CD14-positive monocyte (primary cell): ENCODE results near the gene PLIN4. TPM values are rescaled to one million over a fixed set of nuclear protein-coding genes. Genes with fewer than 3 reads are reported as not detected.
A peak's percentile ranks its signal among the peaks of the same experiment; 100 is the strongest.

Source experiments
- DNase-seq, 3 donors: peaks; one replicate each; pipeline ENCODE4 v3.0.0-alpha.2; 2011 to 2022
- H2AFZ ChIP-seq: 2 replicates; pipeline ENCODE4 v1.6.0; 2012; ENCODE audit warnings: mild to moderate bottlenecking, low read depth, low read length, inconsistent platforms; ENCODE audit not compliant: insufficient read depth, poor library complexity, severe bottlenecking
- H3K27ac ChIP-seq, 2 donors: 1 replicate in 1 of 2; 2 replicates in 1 of 2; pipeline ENCODE4 v1.5.1; 2012 to 2013; ENCODE audit warnings: low read length in 2 of 2, control low read depth in 1 of 2, inconsistent platforms in 1 of 2, low read depth in 1 of 2, mild to moderate bottlenecking in 1 of 2
- H3K27me3 ChIP-seq, 2 donors: one replicate each; pipeline versions ENCODE4 v1.6.0 to v1.6.1; 2011 to 2013; ENCODE audit warnings: low read length in 2 of 2; ENCODE audit not compliant: control insufficient read depth in 2 of 2, insufficient read depth in 2 of 2
- H3K36me3 ChIP-seq, 2 donors: replicated peaks in 1 of 2; 1 replicate in 1 of 2; 2 replicates in 1 of 2; pipeline versions ENCODE4 v1.5.1 to v1.6.1; 2012 to 2013; ENCODE audit warnings: low read length in 2 of 2, control low read depth in 1 of 2, inconsistent platforms in 1 of 2, mild to moderate bottlenecking in 1 of 2; ENCODE audit not compliant: insufficient read depth in 2 of 2, control insufficient read depth in 1 of 2
- H3K4me1 ChIP-seq, 2 donors: 1 replicate in 1 of 2; 2 replicates in 1 of 2; pipeline versions ENCODE4 v1.5.1 to v1.6.1; 2012 to 2013; ENCODE audit warnings: low read length in 2 of 2, control low read depth in 1 of 2, inconsistent platforms in 1 of 2, mild to moderate bottlenecking in 1 of 2, moderate library complexity in 1 of 2; ENCODE audit not compliant: insufficient read depth in 2 of 2, control insufficient read depth in 1 of 2
- H3K4me2 ChIP-seq: replicated peaks from 2 replicates; pipeline ENCODE3; 2012; ENCODE audit warnings: low read length, moderate library complexity, mild to moderate bottlenecking; ENCODE audit not compliant: poor library complexity, severe bottlenecking; ENCODE audit errors: extremely low read depth
- H3K4me3 ChIP-seq, 3 experiments: fragments of 200-600 bp in 1 of 3; sonication (generic) in 1 of 3; replicated peaks in 1 of 3; 1 replicate in 2 of 3; 2 replicates in 1 of 3; pipeline ENCODE4 v1.5.1; 2011 to 2013; ENCODE audit warnings: low read length in 3 of 3, mild to moderate bottlenecking in 3 of 3, control low read depth in 2 of 3, low read depth in 2 of 3, inconsistent platforms in 1 of 3, moderate library complexity in 1 of 3
- H3K79me2 ChIP-seq: 2 replicates; pipeline ENCODE4 v1.6.0; 2012; ENCODE audit warnings: mild to moderate bottlenecking, control low read depth, inconsistent platforms, low read length, moderate library complexity; ENCODE audit not compliant: insufficient read depth
- H3K9ac ChIP-seq: 2 replicates; pipeline ENCODE4 v1.6.0; 2017; ENCODE audit warnings: low read length, mild to moderate bottlenecking; ENCODE audit not compliant: insufficient read depth, poor library complexity, severe bottlenecking
- H3K9me3 ChIP-seq, 2 donors: replicated peaks in 1 of 2; 1 replicate in 1 of 2; 2 replicates in 1 of 2; pipeline versions ENCODE4 v1.5.1 to v1.6.1; 2012 to 2013; ENCODE audit warnings: low read length in 2 of 2, control low read depth in 1 of 2; ENCODE audit not compliant: control insufficient read depth in 1 of 2, insufficient read depth in 1 of 2
- H4K20me1 ChIP-seq: 2 replicates; pipeline ENCODE4 v1.6.0; 2012; ENCODE audit warnings: mild to moderate bottlenecking, low read length, control low read depth, moderate library complexity; ENCODE audit not compliant: insufficient read depth
- H3K27ac Mint-ChIP-seq, 7 donors: one replicate each; pipeline ENCODE4 v1.8.0; 2020; ENCODE audit warnings: mild to moderate bottlenecking in 7 of 7, mixed read lengths in 7 of 7, moderate library complexity in 6 of 7, inconsistent platforms in 2 of 7
- H3K27me3 Mint-ChIP-seq, 3 donors: one replicate each; pipeline ENCODE4 v1.8.0; 2021 to 2022; ENCODE audit warnings: low read depth in 3 of 3, mild to moderate bottlenecking in 3 of 3, mixed read lengths in 3 of 3, moderate library complexity in 3 of 3, inconsistent platforms in 1 of 3
- H3K36me3 Mint-ChIP-seq, 2 donors: one replicate each; pipeline ENCODE4 v1.8.0; 2020; ENCODE audit warnings: mixed read lengths in 2 of 2, inconsistent platforms in 1 of 2, mild to moderate bottlenecking in 1 of 2
- H3K4me1 Mint-ChIP-seq: one replicate; pipeline ENCODE4 v1.8.0; 2020; ENCODE audit warnings: mild to moderate bottlenecking, mixed read lengths
- H3K4me3 Mint-ChIP-seq, 2 donors: one replicate each; pipeline ENCODE4 v1.8.0; 2020; ENCODE audit warnings: mild to moderate bottlenecking in 2 of 2, mixed read lengths in 2 of 2, moderate library complexity in 1 of 2
- H3K9me3 Mint-ChIP-seq, 7 donors: one replicate each; pipeline ENCODE4 v1.8.0; 2020 to 2022; ENCODE audit warnings: mixed read lengths in 7 of 7, mild to moderate bottlenecking in 6 of 7, moderate library complexity in 6 of 7, inconsistent platforms in 2 of 7
- CTCF ChIP-seq: fragments of 200-600 bp; IDR thresholded peaks from one replicate; pipeline ENCODE4 v1.8.0; 2022; ENCODE audit warnings: antibody characterized with exemption, mild to moderate bottlenecking
- WGBS: methylation state at CpG from one replicate; pipeline ENCODE4 v1.1.5; 2013; ENCODE audit warnings: missing lambda C conversion rate; ENCODE audit not compliant: insufficient coverage; 5-methylcytosine and 5-hydroxymethylcytosine counted together
- intact Hi-C, 2 donors: fragments of 100-400 bp; cut with micrococcal nuclease; formaldehyde crosslinking; loops; one replicate each; pipeline versions ENCODE4 v1.15.0 to v1.15.1; 2023
- polyA plus RNA-seq, 3 donors: library from polyadenylated mRNA; depleted of rRNA in 1 of 3; unstranded in 2 of 3; stranded (reverse) in 1 of 3; fragments of 300-500 nt in 2 of 3; fragments of >200 nt in 1 of 3; fragmentation: Illumina TruSeq in 2 of 3; gene quantifications; 1 replicate in 2 of 3; 2 replicates in 1 of 3; pipeline ENCODE4 v1.2.3, GENCODE V29; 2012 to 2021

PLIN4 gene
- polyA plus RNA-seq, 3 donors = 0.05 to 0.19 TPM; not detected in 1

GRCh38 chr19:4464815-4465581, 53.3 kb downstream of the PLIN4 start:
- no peak for TF ChIP-seq CTCF
- Histone ChIP-seq H3K4me1 (no peaks in the 10 kb centered on the region), H3K79me2 (no peaks in the 10 kb centered on the region), H3K9me3 (no peaks in the 10 kb centered on the region), H3K27ac (no peak overlapping the region), H3K36me3 (no peaks in the 10 kb centered on the region), H3K4me3 (no peak overlapping the region), H3K4me2 (no peak overlapping the region), H2AFZ (no peak overlapping the region), H3K9ac (no peak overlapping the region), H4K20me1 (no peaks in the 10 kb centered on the region), H3K27me3 (no peaks in the 10 kb centered on the region)
- peaks cover 0 to 4% (median 3%) of the 10 kb centered on the region in 3 donors for H3K27me3 Mint-ChIP-seq
- 80% methylated on average over 5 of the region's 8 CpGs for WGBS
- no peaks in the 10 kb centered on the region for H3K4me1 Mint-ChIP-seq
- H3K36me3 Mint-ChIP-seq = no peaks in the 10 kb centered on the region
- intact Hi-C loops = no loop called here
- no peak overlapping the region for H3K4me3 Mint-ChIP-seq
- DNase-seq = no peak
- H3K27ac Mint-ChIP-seq = peak overlapping the region in 1 of 7 donors; percentile 31
- peaks cover 0 to 2% (median 0%) of the 10 kb centered on the region in 7 donors for H3K9me3 Mint-ChIP-seq

GRCh38 chr19:4457654-4458395, 60.5 kb downstream of the PLIN4 start, which contains the start of gene UBXN6:
Gene UBXN6, minus strand, starts transcription at chr19:4457794. Its CDS starts 97 bp downstream, at chr19:4457697.
- Histone ChIP-seq H3K27ac (peak within 1 kb of the TSS; percentile 66 to 78), H3K4me1 (peaks cover 20 to 22% of the 10 kb centered on the region in 2 donors), H3K9ac (peak within 1 kb of the TSS; percentile 61), H2AFZ (peak within 1 kb of the TSS; percentile 81), H3K79me2 (peaks cover 23% of the 10 kb centered on the region), H3K36me3 (peaks cover 13 to 20% of the 10 kb centered on the region in 2 donors), H3K9me3 (no peaks in the 10 kb centered on the region), H3K4me3 (peak within 1 kb of the TSS; percentile 65 to 87 (median 76)), H3K4me2 (peak within 1 kb of the TSS; percentile 97), H4K20me1 (peaks cover 42% of the 10 kb centered on the region), H3K27me3 (no peaks in the 10 kb centered on the region)
- 16% methylated on average over 32 of the region's 52 CpGs for WGBS
- H3K27ac Mint-ChIP-seq = peak within 1 kb of the TSS; percentile 91 to 96 (median 92)
- no peak for TF ChIP-seq CTCF
- DNase-seq = peak; percentile 97 to 98 (median 98)
- H3K4me1 Mint-ChIP-seq = peaks cover 19% of the 10 kb centered on the region
- intact Hi-C loops = loop anchor here (1.0 to 5.0 kb wide), 6 partner anchors 13 to 211 kb away; partner anchors contain the start of genes CHAF1A (in 2 of the 2), MPND (in 1 of the 2), SH3GL1 (in 1 of the 2) and YJU2 (in 1 of the 2)
- peaks cover 5 to 22% of the 10 kb centered on the region in 2 donors for H3K36me3 Mint-ChIP-seq
- H3K9me3 Mint-ChIP-seq = no peaks in the 10 kb centered on the region
- peak within 1 kb of the TSS; percentile 94 to 97 for H3K4me3 Mint-ChIP-seq
- peaks cover 0 to 4% (median 3%) of the 10 kb centered on the region in 3 donors for H3K27me3 Mint-ChIP-seq
